CD4-positive, alpha-beta T cell (primary cell): Measurements from ENCODE around the gene AGBL1. TPM values are rescaled to one million over a fixed set of nuclear protein-coding genes. Genes with fewer than 3 reads are reported as not detected.

Experiments used
- ATAC-seq: fragments of 200-7000 bp; cut with Tn5 transposase; one replicate; pipeline ENCODE4 v1.10.0; 2022; ENCODE audit warnings: mild to moderate bottlenecking; ENCODE audit not compliant: poor library complexity
- CTCF ChIA-PET: fragments of 350-600 bp; sonication (Branson Sonifier 250); formaldehyde crosslinking; loops from one replicate; lab custom pipeline; 2021; ENCODE audit warnings: antibody characterized with exemption, inconsistent platforms; lab: Charles Lee
- POLR2A ChIA-PET: fragments of 350-600 bp; sonication (Branson Sonifier 250); formaldehyde crosslinking; loops from one replicate; lab custom pipeline; 2021; ENCODE audit warnings: antibody characterized with exemption, inconsistent platforms; lab: Charles Lee
- DNase-seq, 14 experiments: peaks; one replicate each; pipeline ENCODE4 v3.0.0-alpha.2; 2013 to 2020; ENCODE audit warnings: mixed read lengths in 2 of 14
- H3K27ac ChIP-seq, 2 donors: one replicate each; pipeline versions ENCODE4 v1.5.1 to v1.7.0; 2013; ENCODE audit warnings: low read length in 2 of 2, low read depth in 1 of 2, mild to moderate bottlenecking in 1 of 2
- H3K27me3 ChIP-seq, 2 experiments: 1 replicate in 1 of 2; 2 replicates in 1 of 2; pipeline versions ENCODE4 v1.6.1 to v1.7.0; 2013; ENCODE audit warnings: low read length in 2 of 2, control low read depth in 1 of 2, mild to moderate bottlenecking in 1 of 2, moderate library complexity in 1 of 2; ENCODE audit not compliant: insufficient read depth in 2 of 2, control insufficient read depth in 1 of 2
- H3K36me3 ChIP-seq: one replicate; pipeline ENCODE4 v1.6.1; 2013; ENCODE audit warnings: low read length, control low read depth; ENCODE audit not compliant: insufficient read depth
- H3K4me1 ChIP-seq: one replicate; pipeline ENCODE4 v1.6.1; 2013; ENCODE audit warnings: low read length, control low read depth; ENCODE audit not compliant: insufficient read depth
- H3K4me3 ChIP-seq: one replicate; pipeline ENCODE4 v1.5.1; 2013; ENCODE audit warnings: mild to moderate bottlenecking, low read length, moderate library complexity
- H3K9me3 ChIP-seq, 2 experiments: 1 replicate in 1 of 2; 2 replicates in 1 of 2; pipeline versions ENCODE4 v1.6.1 to v1.7.0; 2013; ENCODE audit warnings: low read length in 2 of 2, mild to moderate bottlenecking in 2 of 2, control low read depth in 1 of 2, moderate library complexity in 1 of 2; ENCODE audit not compliant: control insufficient read depth in 1 of 2, insufficient read depth in 1 of 2
- H3K27ac Mint-ChIP-seq: one replicate; pipeline ENCODE4 v1.8.0; 2020; ENCODE audit warnings: mixed read lengths
- H3K27me3 Mint-ChIP-seq: one replicate; pipeline ENCODE4 v1.8.0; 2021; ENCODE audit warnings: mixed read lengths
- H3K36me3 Mint-ChIP-seq: one replicate; pipeline ENCODE4 v1.8.0; 2021; ENCODE audit warnings: low read depth, mixed read lengths
- H3K4me1 Mint-ChIP-seq: one replicate; pipeline ENCODE4 v1.8.0; 2021; ENCODE audit warnings: low read depth, mixed read lengths
- H3K4me3 Mint-ChIP-seq: one replicate; pipeline ENCODE4 v1.8.0; 2020; ENCODE audit warnings: mild to moderate bottlenecking, mixed read lengths
- H3K9me3 Mint-ChIP-seq: one replicate; pipeline ENCODE4 v1.8.0; 2020; ENCODE audit warnings: mixed read lengths
- intact Hi-C, 2 experiments: fragments of 100-400 bp; cut with DNase I in 1 of 2; cut with micrococcal nuclease in 1 of 2; formaldehyde crosslinking; loops; one replicate each; pipeline versions ENCODE4 v1.15.1 to v1.9.0; 2023 to 2025; cut with DNase I, micrococcal nuclease
- total RNA-seq, 174 experiments: library from RNA in 2 of 174; stranded (reverse) in 2 of 174; gene quantifications; one replicate each; pipeline ENCODE4 v1.2.3 and lab custom pipeline; 2021 to 2026
- TF ChIP-seq, protein P1 (sequence below): fragments of 200-600 bp; IDR thresholded peaks from one replicate; pipeline ENCODE4 v1.8.0; 2022; ENCODE audit warnings: antibody characterized with exemption, mild to moderate bottlenecking

AGBL1 gene
- total RNA-seq, 2 experiments from 2014 or later, result not detected

DNA sequence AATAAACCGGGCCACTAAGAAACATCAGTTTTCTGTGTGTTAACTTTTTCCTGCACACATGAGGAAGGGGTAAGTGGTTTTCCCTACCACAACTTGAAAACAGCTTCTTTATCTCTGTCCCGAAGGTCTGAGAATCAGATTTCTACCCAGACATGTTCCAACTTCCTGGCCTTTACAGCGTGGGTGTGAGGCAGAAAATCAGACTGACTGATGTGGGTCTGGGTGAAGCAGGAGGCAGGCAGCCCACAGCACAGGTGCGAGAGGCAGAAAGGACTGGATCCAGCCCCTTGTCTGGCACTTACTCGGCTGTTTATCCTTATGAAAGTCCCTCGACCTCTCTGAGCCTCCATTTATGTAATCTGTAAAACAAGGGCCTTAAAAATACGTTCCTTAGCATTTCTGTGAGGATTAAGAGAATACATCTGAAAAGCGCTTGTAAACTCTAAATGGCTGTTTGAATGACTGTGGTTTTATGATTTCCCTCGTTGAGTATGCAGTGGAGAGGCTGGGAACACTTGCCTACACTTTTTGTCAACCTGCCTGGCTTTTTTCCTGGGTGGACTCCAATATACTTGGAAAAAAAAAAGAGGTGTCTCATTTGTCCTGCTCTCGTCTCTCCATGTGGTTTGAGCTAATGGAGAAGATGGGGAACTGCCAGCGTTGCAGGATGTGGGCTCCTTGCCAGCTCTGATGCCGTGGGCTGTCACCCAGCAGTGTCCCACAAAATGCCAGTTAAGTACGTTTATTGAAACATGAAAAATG lies 3.1 kb downstream of the AGBL1 start:
- TF ChIP-seq, protein P1, sequence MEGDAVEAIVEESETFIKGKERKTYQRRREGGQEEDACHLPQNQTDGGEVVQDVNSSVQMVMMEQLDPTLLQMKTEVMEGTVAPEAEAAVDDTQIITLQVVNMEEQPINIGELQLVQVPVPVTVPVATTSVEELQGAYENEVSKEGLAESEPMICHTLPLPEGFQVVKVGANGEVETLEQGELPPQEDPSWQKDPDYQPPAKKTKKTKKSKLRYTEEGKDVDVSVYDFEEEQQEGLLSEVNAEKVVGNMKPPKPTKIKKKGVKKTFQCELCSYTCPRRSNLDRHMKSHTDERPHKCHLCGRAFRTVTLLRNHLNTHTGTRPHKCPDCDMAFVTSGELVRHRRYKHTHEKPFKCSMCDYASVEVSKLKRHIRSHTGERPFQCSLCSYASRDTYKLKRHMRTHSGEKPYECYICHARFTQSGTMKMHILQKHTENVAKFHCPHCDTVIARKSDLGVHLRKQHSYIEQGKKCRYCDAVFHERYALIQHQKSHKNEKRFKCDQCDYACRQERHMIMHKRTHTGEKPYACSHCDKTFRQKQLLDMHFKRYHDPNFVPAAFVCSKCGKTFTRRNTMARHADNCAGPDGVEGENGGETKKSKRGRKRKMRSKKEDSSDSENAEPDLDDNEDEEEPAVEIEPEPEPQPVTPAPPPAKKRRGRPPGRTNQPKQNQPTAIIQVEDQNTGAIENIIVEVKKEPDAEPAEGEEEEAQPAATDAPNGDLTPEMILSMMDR, result no peak
- Histone ChIP-seq H3K27ac (no peak overlapping the region), H3K36me3 (no peaks in the 10 kb centered on the region), H3K9me3 (peaks cover 0 to 6% of the 10 kb centered on the region in 2 experiments), H3K27me3 (no peaks in the 10 kb centered on the region), H3K4me3 (no peak overlapping the region), H3K4me1 (peaks cover 10% of the 10 kb centered on the region)
- Mint-ChIP-seq H3K9me3 (no peaks in the 10 kb centered on the region), H3K27ac (no peak overlapping the region), H3K4me3 (peak overlapping the region; percentile 64), H3K36me3 (no peaks in the 10 kb centered on the region), H3K4me1 (peaks cover 26% of the 10 kb centered on the region), H3K27me3 (peaks cover 7% of the 10 kb centered on the region)
- CTCF ChIA-PET, result no interaction called here
- DNase-seq (peak in 2 of 14 experiments; percentile 12 to 18), ATAC-seq (peak; percentile 32)
- intact Hi-C loops, result loop anchor here in 1 of 2 experiments (10.0 kb wide), 1 partner anchor 62 kb away; no protein-coding TSS in a partner anchor
- POLR2A ChIA-PET, result no interaction called here

DNA sequence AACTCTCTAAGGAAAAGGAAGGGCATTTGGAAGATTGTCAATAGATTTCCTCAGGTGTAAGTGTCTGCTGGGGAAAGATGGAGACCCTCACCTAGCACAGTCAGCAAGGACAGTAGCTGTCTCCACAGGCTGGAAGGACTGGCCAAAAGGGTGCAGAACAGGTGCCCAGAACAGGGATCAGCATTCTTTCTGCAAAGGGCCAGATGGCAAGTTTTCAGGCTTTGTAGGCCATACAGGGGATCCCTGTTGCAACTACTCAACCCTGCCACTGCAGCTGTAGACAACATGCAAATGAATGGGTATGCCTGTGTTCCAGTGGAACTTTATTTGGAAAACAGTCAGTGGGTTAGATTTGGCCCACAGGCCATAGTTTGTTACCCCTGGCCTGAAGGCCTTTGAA lies 8.1 kb downstream of the AGBL1 start:
- H3K27me3 ChIP-seq, result peaks cover 0 to 3% of the 10 kb centered on the region in 2 experiments
- H3K4me3 ChIP-seq, result no peak overlapping the region
- H3K4me1 ChIP-seq, result peaks cover 8% of the 10 kb centered on the region
- no peaks in the 10 kb centered on the region for H3K9me3 ChIP-seq
- no peak overlapping the region for H3K27ac ChIP-seq
- ATAC-seq (no peak), DNase-seq (no peak)
- Mint-ChIP-seq H3K4me3 (no peak overlapping the region), H3K27me3 (peaks cover 7% of the 10 kb centered on the region), H3K36me3 (no peaks in the 10 kb centered on the region), H3K4me1 (peaks cover 12% of the 10 kb centered on the region), H3K27ac (no peak overlapping the region), H3K9me3 (no peaks in the 10 kb centered on the region)
- ChIA-PET POLR2A (no interaction called here), CTCF (no interaction called here)
- H3K36me3 ChIP-seq, result no peaks in the 10 kb centered on the region
- TF ChIP-seq, protein P1, result no peak
- intact Hi-C loops, result loop anchor here in 1 of 2 experiments (10.0 kb wide), 1 partner anchor 57 kb away; no protein-coding TSS in a partner anchor

DNA sequence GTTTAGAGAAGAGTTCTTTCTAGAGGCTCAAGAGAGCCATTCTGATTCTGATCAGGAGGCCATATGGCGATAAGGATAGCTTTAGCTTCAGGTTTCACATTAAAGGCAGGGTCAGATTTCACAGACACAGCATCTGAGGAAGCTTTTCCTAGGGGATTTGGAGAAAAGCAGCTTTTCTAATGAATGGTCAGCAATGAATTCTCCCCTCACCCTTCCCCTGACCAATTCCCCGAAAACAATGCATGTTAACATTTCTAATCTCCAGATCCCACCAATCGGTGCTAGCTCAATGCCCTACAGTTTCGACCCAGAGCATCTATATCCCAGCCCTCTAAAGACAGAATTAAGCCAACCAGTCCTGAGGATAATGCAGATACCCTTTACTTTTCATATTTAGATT lies 9.8 kb downstream of the AGBL1 start:
- intact Hi-C loops, result loop anchor here in 1 of 2 experiments (10.0 kb wide), 1 partner anchor 55 kb away; no protein-coding TSS in a partner anchor
- Histone ChIP-seq H3K27ac (no peak overlapping the region), H3K4me3 (no peak overlapping the region), H3K27me3 (peaks cover 0 to 3% of the 10 kb centered on the region in 2 experiments), H3K36me3 (no peaks in the 10 kb centered on the region), H3K4me1 (no peaks in the 10 kb centered on the region), H3K9me3 (no peaks in the 10 kb centered on the region)
- POLR2A ChIA-PET, result no interaction called here
- H3K27ac Mint-ChIP-seq, result no peak overlapping the region
- no peaks in the 10 kb centered on the region for H3K4me1 Mint-ChIP-seq
- CTCF ChIA-PET, result no interaction called here
- no peak overlapping the region for H3K4me3 Mint-ChIP-seq
- DNase-seq, result no peak
- peaks cover 7% of the 10 kb centered on the region for H3K27me3 Mint-ChIP-seq
- ATAC-seq, result no peak
- H3K36me3 Mint-ChIP-seq, result no peaks in the 10 kb centered on the region
- H3K9me3 Mint-ChIP-seq, result no peaks in the 10 kb centered on the region
- TF ChIP-seq, protein P1, result no peak
